ENCODE data around the gene CCDC197.

- TF ChIP-seq, protein P1, sequence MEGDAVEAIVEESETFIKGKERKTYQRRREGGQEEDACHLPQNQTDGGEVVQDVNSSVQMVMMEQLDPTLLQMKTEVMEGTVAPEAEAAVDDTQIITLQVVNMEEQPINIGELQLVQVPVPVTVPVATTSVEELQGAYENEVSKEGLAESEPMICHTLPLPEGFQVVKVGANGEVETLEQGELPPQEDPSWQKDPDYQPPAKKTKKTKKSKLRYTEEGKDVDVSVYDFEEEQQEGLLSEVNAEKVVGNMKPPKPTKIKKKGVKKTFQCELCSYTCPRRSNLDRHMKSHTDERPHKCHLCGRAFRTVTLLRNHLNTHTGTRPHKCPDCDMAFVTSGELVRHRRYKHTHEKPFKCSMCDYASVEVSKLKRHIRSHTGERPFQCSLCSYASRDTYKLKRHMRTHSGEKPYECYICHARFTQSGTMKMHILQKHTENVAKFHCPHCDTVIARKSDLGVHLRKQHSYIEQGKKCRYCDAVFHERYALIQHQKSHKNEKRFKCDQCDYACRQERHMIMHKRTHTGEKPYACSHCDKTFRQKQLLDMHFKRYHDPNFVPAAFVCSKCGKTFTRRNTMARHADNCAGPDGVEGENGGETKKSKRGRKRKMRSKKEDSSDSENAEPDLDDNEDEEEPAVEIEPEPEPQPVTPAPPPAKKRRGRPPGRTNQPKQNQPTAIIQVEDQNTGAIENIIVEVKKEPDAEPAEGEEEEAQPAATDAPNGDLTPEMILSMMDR (IDR thresholded peaks at IDR 0.05; ENCODE audit: low read depth, low read length) = no peak
- no peak for TF ChIP-seq EZH2phosphoT487 (IDR thresholded peaks at IDR 0.05; ENCODE audit: low read depth)
These were observed 45.2 kb upstream of the CCDC197 start for GRCh38 chr14:93951635-93952540.
